CD4-positive, alpha-beta memory T cell (primary cell): ENCODE data around the gene PTPRM. TPM values are rescaled to one million over a fixed set of nuclear protein-coding genes. Genes with fewer than 3 reads are reported as not detected.

ENCODE experiments used
- CTCF ChIA-PET: fragments of 350-600 bp; sonication (Branson Sonifier 250); formaldehyde crosslinking; loops from one replicate; lab custom pipeline; 2021; ENCODE audit warnings: inconsistent platforms; ENCODE audit not compliant: partially characterized antibody; lab: Charles Lee
- POLR2A ChIA-PET: fragments of 350-600 bp; sonication (Branson Sonifier 250); formaldehyde crosslinking; loops from one replicate; lab custom pipeline; 2021; ENCODE audit not compliant: partially characterized antibody; lab: Charles Lee
- DNase-seq, 5 donors: peaks; one replicate each; pipeline versions ENCODE4 v3.0.0 to v3.0.0-alpha.2; 2020 to 2022; ENCODE audit warnings: mixed read lengths in 1 of 5
- H3K27ac ChIP-seq: one replicate; pipeline ENCODE4 v1.7.0; 2013; ENCODE audit warnings: low read depth, low read length
- H3K27me3 ChIP-seq: 2 replicates; pipeline ENCODE4 v1.7.0; 2013; ENCODE audit warnings: mild to moderate bottlenecking, low read length, moderate library complexity; ENCODE audit not compliant: insufficient read depth
- H3K36me3 ChIP-seq: 2 replicates; pipeline ENCODE4 v1.7.0; 2013; ENCODE audit warnings: mild to moderate bottlenecking, low read length, moderate library complexity; ENCODE audit not compliant: insufficient read depth
- H3K4me1 ChIP-seq: 2 replicates; pipeline ENCODE4 v1.7.0; 2013; ENCODE audit warnings: mild to moderate bottlenecking, low read length, moderate library complexity; ENCODE audit not compliant: insufficient read depth
- H3K4me3 ChIP-seq, 2 donors: one replicate each; pipeline ENCODE4 v1.7.0; 2013; ENCODE audit warnings: low read length in 2 of 2, mild to moderate bottlenecking in 1 of 2
- H3K9me3 ChIP-seq, 2 donors: one replicate each; pipeline ENCODE4 v1.7.0; 2013; ENCODE audit warnings: low read length in 2 of 2, control low read depth in 1 of 2; ENCODE audit not compliant: control insufficient read depth in 1 of 2
- H3K27ac Mint-ChIP-seq, 7 donors: one replicate each; pipeline ENCODE4 v1.8.0; 2020 to 2021; ENCODE audit warnings: mixed read lengths in 7 of 7, mild to moderate bottlenecking in 6 of 7, inconsistent platforms in 3 of 7, moderate library complexity in 3 of 7
- H3K27me3 Mint-ChIP-seq, 2 donors: one replicate each; pipeline ENCODE4 v1.8.0; 2020 to 2021; ENCODE audit warnings: mixed read lengths in 2 of 2
- H3K36me3 Mint-ChIP-seq, 2 donors: one replicate each; pipeline ENCODE4 v1.8.0; 2020 to 2021; ENCODE audit warnings: mixed read lengths in 2 of 2, inconsistent platforms in 1 of 2, mild to moderate bottlenecking in 1 of 2
- H3K4me1 Mint-ChIP-seq, 4 donors: one replicate each; pipeline ENCODE4 v1.8.0; 2020 to 2021; ENCODE audit warnings: mixed read lengths in 4 of 4, mild to moderate bottlenecking in 1 of 4
- H3K4me3 Mint-ChIP-seq, 8 donors: one replicate each; pipeline ENCODE4 v1.8.0; 2020 to 2021; ENCODE audit warnings: mixed read lengths in 8 of 8, mild to moderate bottlenecking in 7 of 8, moderate library complexity in 6 of 8, inconsistent platforms in 3 of 8
- H3K9me3 Mint-ChIP-seq, 8 donors: one replicate each; pipeline ENCODE4 v1.8.0; 2020 to 2021; ENCODE audit warnings: mixed read lengths in 8 of 8, mild to moderate bottlenecking in 5 of 8, inconsistent platforms in 3 of 8, moderate library complexity in 1 of 8
- intact Hi-C: fragments of 100-400 bp; cut with micrococcal nuclease; formaldehyde crosslinking; loops from one replicate; pipeline ENCODE4 v1.15.1; 2023
- polyA plus RNA-seq, 2 donors: library from polyadenylated mRNA; unstranded; fragments of 300-500 nt; fragmentation: Illumina TruSeq; gene quantifications; one replicate each; pipeline ENCODE4 v1.2.3, GENCODE V29; 2021
- total RNA-seq, 2 experiments: library from RNA; stranded (reverse); gene quantifications; one replicate each; pipeline ENCODE4 v1.2.3, GENCODE V29; 2021

PTPRM gene
- total and polyA plus RNA-seq, 4 experiments from 2014 or later, result 6.7 to 20.1 (median 12.9) TPM

- H3K4me3 ChIP-seq, result no peak overlapping the region
- Mint-ChIP-seq H3K4me1 (no peaks in the 10 kb centered on the region), H3K9me3 (peaks cover 0 to 4% (median 0%) of the 10 kb centered on the region in 8 donors), H3K27ac (no peak overlapping the region), H3K36me3 (no peaks in the 10 kb centered on the region), H3K4me3 (no peak overlapping the region), H3K27me3 (peaks cover 0 to 1% of the 10 kb centered on the region in 2 donors)
- intact Hi-C loops, result no loop called here
- H3K27ac ChIP-seq, result no peak overlapping the region
- H3K27me3 ChIP-seq, result no peaks in the 10 kb centered on the region
- no peaks in the 10 kb centered on the region for H3K9me3 ChIP-seq
- H3K4me1 ChIP-seq, result no peaks in the 10 kb centered on the region
- H3K36me3 ChIP-seq, result no peaks in the 10 kb centered on the region
- no peak for DNase-seq
- ChIA-PET CTCF (no interaction called here), POLR2A (no interaction called here)
Measured at GRCh38 chr18:8426401-8426800, 859.3 kb downstream of the PTPRM start.

- no peaks in the 10 kb centered on the region for H3K36me3 Mint-ChIP-seq
- DNase-seq, result no peak
- Histone ChIP-seq H3K27me3 (no peaks in the 10 kb centered on the region), H3K9me3 (no peaks in the 10 kb centered on the region), H3K4me3 (no peak overlapping the region), H3K36me3 (no peaks in the 10 kb centered on the region), H3K27ac (no peak overlapping the region), H3K4me1 (no peaks in the 10 kb centered on the region)
- peaks cover 0 to 1% of the 10 kb centered on the region in 2 donors for H3K27me3 Mint-ChIP-seq
- peaks cover 0 to 4% (median 0%) of the 10 kb centered on the region in 8 donors for H3K9me3 Mint-ChIP-seq
- POLR2A ChIA-PET, result no interaction called here
- CTCF ChIA-PET, result no interaction called here
- no peak overlapping the region for H3K27ac Mint-ChIP-seq
- intact Hi-C loops, result no loop called here
- no peak overlapping the region for H3K4me3 Mint-ChIP-seq
- no peaks in the 10 kb centered on the region for H3K4me1 Mint-ChIP-seq
Measured at GRCh38 chr18:8427339-8427738, 860.2 kb downstream of the PTPRM start.

- ChIA-PET POLR2A (no interaction called here), CTCF (no interaction called here)
- DNase-seq, result no peak
- Histone ChIP-seq H3K27me3 (no peaks in the 10 kb centered on the region), H3K27ac (no peak overlapping the region), H3K36me3 (no peaks in the 10 kb centered on the region), H3K4me3 (no peak overlapping the region), H3K9me3 (no peaks in the 10 kb centered on the region), H3K4me1 (no peaks in the 10 kb centered on the region)
- Mint-ChIP-seq H3K4me1 (no peaks in the 10 kb centered on the region), H3K4me3 (no peak overlapping the region), H3K9me3 (peaks cover 0 to 4% (median 0%) of the 10 kb centered on the region in 8 donors), H3K36me3 (no peaks in the 10 kb centered on the region), H3K27ac (no peak overlapping the region), H3K27me3 (peaks cover 0 to 1% of the 10 kb centered on the region in 2 donors)
- intact Hi-C loops, result no loop called here
Measured at GRCh38 chr18:8428951-8429350, 861.8 kb downstream of the PTPRM start.

- CTCF ChIA-PET, result no interaction called here
- Histone ChIP-seq H3K4me1 (no peaks in the 10 kb centered on the region), H3K9me3 (no peaks in the 10 kb centered on the region), H3K4me3 (no peak overlapping the region), H3K27me3 (no peaks in the 10 kb centered on the region), H3K36me3 (no peaks in the 10 kb centered on the region), H3K27ac (no peak overlapping the region)
- DNase-seq, result no peak
- H3K4me1 Mint-ChIP-seq, result peaks cover 0 to 2% (median 0%) of the 10 kb centered on the region in 4 donors
- H3K27me3 Mint-ChIP-seq, result peaks cover 0 to 1% of the 10 kb centered on the region in 2 donors
- POLR2A ChIA-PET, result no interaction called here
- peaks cover 0 to 4% (median 0%) of the 10 kb centered on the region in 8 donors for H3K9me3 Mint-ChIP-seq
- intact Hi-C loops, result no loop called here
- no peak overlapping the region for H3K27ac Mint-ChIP-seq
- H3K4me3 Mint-ChIP-seq, result no peak overlapping the region
- no peaks in the 10 kb centered on the region for H3K36me3 Mint-ChIP-seq
Measured at GRCh38 chr18:8431036-8431435, 863.9 kb downstream of the PTPRM start.

- no peak overlapping the region for H3K27ac ChIP-seq
- no peaks in the 10 kb centered on the region for H3K36me3 ChIP-seq
- ChIA-PET CTCF (no interaction called here), POLR2A (no interaction called here)
- peaks cover 0 to 2% (median 0%) of the 10 kb centered on the region in 8 donors for H3K9me3 Mint-ChIP-seq
- H3K4me1 Mint-ChIP-seq, result peaks cover 0 to 2% (median 0%) of the 10 kb centered on the region in 4 donors
- no peaks in the 10 kb centered on the region for H3K27me3 ChIP-seq
- peaks cover 0 to 1% of the 10 kb centered on the region in 2 donors for H3K27me3 Mint-ChIP-seq
- no peak for DNase-seq
- H3K4me3 Mint-ChIP-seq, result no peak overlapping the region
- H3K9me3 ChIP-seq, result no peaks in the 10 kb centered on the region
- H3K27ac Mint-ChIP-seq, result no peak overlapping the region
- H3K36me3 Mint-ChIP-seq, result no peaks in the 10 kb centered on the region
- intact Hi-C loops, result no loop called here
- no peaks in the 10 kb centered on the region for H3K4me1 ChIP-seq
- H3K4me3 ChIP-seq, result no peak overlapping the region
Measured at GRCh38 chr18:8433323-8433722, 866.2 kb downstream of the PTPRM start.

- H3K27me3 Mint-ChIP-seq, result peaks cover 0 to 1% of the 10 kb centered on the region in 2 donors
- no peak overlapping the region for H3K4me3 ChIP-seq
- H3K9me3 ChIP-seq, result no peaks in the 10 kb centered on the region
- H3K4me1 ChIP-seq, result no peaks in the 10 kb centered on the region
- CTCF ChIA-PET, result no interaction called here
- POLR2A ChIA-PET, result no interaction called here
- no peak for DNase-seq
- no peaks in the 10 kb centered on the region for H3K36me3 Mint-ChIP-seq
- H3K36me3 ChIP-seq, result no peaks in the 10 kb centered on the region
- H3K27ac ChIP-seq, result no peak overlapping the region
- H3K9me3 Mint-ChIP-seq, result peaks cover 0 to 6% (median under 1%) of the 10 kb centered on the region in 8 donors
- intact Hi-C loops, result no loop called here
- no peak overlapping the region for H3K27ac Mint-ChIP-seq
- peaks cover 0 to 2% (median 0%) of the 10 kb centered on the region in 4 donors for H3K4me1 Mint-ChIP-seq
- H3K27me3 ChIP-seq, result no peaks in the 10 kb centered on the region
- no peak overlapping the region for H3K4me3 Mint-ChIP-seq
Measured at GRCh38 chr18:8433771-8434170, 866.7 kb downstream of the PTPRM start.

GRCh38 chr18:8435376-8435775, 868.3 kb downstream of the PTPRM start:
- Histone ChIP-seq H3K4me1 (no peaks in the 10 kb centered on the region), H3K36me3 (no peaks in the 10 kb centered on the region), H3K4me3 (no peak overlapping the region), H3K9me3 (no peaks in the 10 kb centered on the region), H3K27me3 (no peaks in the 10 kb centered on the region), H3K27ac (no peak overlapping the region)
- intact Hi-C loops, result no loop called here
- CTCF ChIA-PET, result no interaction called here
- Mint-ChIP-seq H3K27ac (no peak overlapping the region), H3K4me1 (peaks cover 0 to 2% (median 0%) of the 10 kb centered on the region in 4 donors), H3K27me3 (peaks cover 0 to 1% of the 10 kb centered on the region in 2 donors), H3K36me3 (no peaks in the 10 kb centered on the region), H3K9me3 (peaks cover 0 to 16% (median 6%) of the 10 kb centered on the region in 8 donors), H3K4me3 (no peak overlapping the region)
- no peak for DNase-seq
- POLR2A ChIA-PET, result no interaction called here
